Inflammatory macrophage treated with lipopolysaccharide for 1 hour (primary cell): ENCODE data around the gene HHLA2.
"Not testable (repeated sequence)": the region's sequence is repeated elsewhere in the genome, so short reads cannot be mapped to it uniquely, and the experiment has no call there.

Source experiments
- DNase-seq, 2 donors: peaks; one replicate each; pipeline ENCODE4 v3.0.0-alpha.2; 2020 to 2022

HHLA2 gene

DNA sequence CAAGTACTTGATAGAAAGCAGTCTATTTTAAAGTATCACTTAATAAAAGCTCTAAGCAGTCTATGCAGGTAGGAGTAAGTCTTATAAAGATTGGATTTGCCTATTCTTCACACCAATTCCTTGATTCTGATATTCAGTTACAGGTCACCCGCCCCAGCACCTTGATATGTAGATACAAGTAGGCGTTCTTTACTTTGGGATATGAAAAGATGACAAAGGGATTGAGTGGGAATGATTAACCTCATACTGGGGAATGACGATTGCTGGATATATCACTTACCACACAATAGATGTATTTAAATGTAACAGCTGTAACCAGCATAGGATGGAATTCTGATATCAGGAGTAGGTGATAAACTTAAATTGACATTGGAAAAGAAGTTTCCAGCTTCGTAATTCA, 47.1 kb downstream of the HHLA2 start:
- DNase-seq, result no peak

DNA sequence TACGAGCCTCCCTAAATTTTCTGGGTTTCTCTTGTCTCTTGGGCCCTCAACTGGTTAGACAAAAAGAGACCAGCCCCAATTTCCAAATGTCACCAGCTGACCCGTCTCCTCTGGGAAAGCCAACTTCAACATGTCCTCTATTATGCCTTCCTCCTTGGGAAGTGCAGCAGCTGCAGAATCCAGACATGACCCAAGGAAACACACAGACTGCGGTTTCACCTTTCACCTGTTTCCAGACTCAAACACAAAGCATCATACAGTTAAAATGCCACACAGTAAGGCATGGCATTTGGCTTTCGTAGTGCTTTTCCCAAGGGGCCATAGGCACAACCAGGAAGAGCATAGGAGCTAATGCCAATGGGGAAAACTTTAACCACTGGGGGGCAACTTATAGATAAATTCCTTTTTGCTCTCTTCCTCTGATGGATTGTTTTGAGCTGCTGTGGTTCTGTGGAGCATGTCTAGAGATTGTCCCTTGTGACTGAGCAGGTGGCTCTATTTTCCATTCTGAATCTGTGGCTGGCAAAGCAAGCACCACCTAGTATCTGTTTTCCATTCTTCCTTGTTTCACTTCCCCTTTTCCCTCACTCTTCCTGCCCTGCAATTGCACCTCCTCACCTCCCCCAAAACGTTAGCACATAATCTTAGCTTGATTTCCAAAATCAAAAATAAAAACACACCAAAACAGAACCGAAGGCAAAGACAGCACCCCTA, 49.3 kb downstream of the HHLA2 start:
- peak in 1 of 2 donors; percentile 8 for DNase-seq

DNA sequence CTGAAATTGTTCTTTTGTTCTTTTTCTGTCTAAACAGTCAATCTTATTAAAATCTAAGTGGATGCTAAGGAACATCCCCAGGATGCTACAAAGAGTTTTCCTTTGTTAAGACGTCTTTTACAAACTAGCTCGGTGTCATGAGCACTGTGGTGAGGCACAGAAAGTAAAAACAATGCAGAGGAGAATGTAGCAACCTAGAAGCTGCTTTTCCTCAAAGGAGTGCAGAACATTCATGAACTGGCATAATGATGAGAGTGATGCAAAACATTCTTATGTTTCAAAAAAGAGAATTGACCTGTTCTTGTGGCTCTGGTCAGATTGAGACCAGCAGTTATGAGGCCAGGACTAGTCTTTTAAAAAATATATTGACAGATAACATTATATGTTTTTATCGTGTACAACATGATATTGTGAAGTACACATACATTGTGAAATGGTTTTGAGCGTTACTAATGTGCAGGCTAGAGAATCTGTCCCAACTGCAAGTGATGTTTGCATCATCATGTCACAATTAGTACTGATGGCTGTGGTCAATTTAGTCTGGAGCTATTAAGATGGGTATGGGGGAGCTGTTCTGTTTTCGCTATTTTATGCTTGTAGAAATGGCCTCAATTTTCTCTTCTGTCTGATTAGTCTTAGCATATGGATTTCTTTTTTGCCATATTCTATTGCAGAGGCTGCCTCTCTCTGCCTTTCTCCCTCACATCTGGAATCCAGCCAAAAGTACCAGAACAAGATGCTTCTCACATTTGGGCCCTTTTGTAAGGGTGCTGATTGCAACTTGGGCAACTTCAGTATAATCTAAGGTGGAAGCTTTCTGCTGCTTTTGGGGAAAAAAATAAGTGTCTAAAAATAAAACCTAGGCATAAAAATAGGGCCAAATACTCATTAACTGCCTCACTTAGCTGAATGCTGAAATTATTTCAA, 50.2 kb downstream of the HHLA2 start:
- peak; percentile 18 to 44 for DNase-seq

DNA sequence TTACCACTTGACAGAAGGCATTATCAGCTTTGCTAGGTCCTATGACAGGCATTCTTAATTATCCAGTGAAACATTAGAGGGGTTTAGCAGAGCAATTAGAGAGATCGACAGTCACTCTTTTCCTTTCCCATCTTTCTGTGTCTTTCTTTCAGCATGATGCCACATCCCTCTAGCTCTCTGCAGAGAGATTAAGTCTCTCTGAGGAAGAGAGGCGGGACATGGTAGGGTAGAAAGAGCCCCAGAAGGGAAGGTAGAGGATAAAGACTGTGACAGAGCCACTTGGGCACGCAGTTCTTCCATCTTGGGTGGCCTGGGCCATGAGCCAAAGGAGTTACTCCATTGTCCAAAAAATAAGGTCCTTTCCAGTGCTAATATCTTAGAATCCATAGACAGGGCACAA, 55.8 kb downstream of the HHLA2 start:
- no peak for DNase-seq

DNA sequence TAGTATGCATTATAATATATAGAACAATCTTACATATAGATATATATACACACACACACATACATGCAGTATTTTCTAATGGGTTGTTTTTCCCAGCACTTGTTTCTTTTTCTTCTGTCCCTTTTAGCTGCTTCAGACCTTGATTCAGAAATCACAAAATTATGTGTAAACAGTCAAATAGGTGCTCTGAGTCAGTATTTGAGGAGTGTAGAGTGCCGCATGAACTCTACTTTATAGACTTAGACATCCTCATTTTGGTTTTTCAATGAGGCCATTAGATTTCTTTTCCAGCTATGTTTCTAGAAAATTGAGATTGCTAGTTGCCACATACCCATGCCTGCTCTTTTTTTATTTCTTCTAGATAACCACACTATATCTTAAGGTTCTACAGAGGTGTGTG, 58.2 kb downstream of the HHLA2 start:
- no peak for DNase-seq

DNA sequence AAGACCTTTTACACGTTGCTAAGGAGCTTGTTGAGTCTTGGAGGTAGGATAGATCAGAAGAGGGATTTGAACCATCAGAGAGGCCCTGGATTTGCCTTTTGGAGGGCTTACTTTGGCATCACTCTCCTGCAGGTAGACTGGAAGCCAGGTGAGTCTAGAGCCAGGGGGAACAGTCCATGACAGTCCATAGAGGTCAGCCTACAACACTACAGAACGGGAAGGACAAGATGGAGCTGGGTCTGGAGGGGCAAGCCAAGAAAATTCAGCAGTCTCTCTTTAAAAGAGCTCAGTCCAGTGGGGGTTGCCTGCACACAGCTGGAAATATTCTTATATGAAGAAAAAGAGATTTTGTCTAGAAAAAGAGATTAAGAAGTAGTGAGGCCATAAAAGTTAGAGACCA, 60.7 kb downstream of the HHLA2 start:
- no peak for DNase-seq

DNA sequence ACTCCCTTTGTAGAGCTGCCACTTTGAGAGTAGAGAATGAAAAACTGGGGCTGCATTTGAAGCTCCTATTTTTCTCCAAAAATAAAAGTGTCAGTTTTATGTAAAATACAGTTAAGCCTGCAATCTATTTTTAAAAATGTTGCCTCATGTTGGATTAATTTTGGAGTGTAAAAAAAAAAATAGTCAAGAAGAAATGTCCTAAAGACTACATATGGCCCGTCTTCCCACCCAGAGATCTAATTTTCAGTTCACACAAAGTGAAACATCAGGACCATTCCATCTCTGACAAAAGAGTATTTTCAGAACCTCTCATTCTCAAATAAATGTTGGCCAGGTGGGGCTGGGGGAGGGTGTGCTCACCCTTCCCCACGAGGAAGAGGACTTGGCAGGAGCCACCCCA, 62.7 kb downstream of the HHLA2 start:
- DNase-seq, result no peak

DNA sequence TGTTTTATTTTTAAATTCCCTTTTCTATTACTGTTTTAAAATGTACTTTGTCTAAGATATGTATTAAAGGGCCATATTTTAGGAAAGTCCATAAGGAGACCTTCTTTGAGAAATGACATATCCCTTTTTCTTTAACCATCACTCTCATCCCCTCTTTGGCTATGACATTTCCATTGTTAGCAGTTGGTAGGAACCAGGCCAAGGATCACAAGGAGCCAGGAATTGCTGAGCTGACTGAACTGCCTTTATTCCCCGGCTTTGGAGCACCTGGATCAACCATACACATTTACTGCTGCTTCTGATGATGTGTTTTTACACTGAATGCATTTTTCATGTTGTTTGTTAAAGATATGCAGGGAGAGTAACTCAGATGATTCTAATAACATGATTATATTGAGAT, 79.7 kb downstream of the HHLA2 start:
- DNase-seq, result no peak

DNA sequence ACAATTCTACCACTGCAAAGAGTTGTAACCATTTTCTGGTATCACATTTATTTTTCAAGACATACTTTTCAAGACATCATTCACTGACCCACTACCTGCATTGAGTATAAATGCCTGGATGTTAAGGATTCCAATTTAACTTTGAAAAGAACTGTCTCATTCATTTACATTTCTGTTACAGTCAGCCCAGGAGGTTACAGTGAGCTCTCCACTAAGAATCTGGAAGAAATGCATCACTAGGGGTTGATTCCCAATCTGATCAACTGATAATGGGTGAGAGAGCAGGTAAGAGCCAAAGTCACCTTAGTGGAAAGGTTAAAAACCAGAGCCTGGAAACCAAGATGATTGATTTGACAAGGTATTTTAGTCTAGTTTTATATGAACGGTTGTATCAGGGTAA, 81.0 kb downstream of the HHLA2 start:
- DNase-seq, result no peak

DNA sequence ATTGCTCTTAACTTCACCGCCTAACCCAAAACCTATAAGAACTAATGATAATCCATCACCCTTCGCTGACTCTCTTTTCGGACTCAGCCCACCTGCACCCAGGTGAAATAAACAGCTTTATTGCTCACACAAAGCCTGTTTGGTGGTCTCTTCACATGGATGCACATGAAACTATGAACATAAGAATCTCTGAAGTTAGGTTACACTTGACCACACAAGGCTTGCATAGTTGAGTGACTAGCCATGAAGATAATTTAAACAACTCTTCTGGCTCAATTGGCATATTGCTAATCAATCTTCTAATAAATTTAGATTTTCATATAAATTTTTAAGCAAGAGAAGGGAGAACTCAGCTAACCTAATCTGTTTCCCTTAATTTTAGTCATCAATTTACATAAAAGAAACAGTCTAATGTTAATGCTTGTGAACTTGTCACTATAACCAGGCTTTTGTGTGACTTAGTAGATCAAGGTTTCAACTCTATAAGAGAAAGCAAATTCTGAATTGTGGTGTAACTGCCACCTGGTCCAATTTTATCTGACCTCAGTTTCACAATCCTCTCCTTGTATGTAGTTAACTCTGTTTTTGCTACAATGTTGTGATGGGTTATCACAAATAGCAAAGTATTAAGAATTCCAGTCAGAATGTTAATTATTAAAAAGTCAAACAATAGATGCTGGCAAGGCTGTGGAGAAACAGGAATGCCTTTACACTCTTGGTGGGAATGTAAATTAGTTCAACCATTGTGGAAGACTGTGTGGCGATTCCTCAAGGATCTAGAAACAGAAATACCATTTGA, 82.0 kb downstream of the HHLA2 start:
- no peak for DNase-seq

DNA sequence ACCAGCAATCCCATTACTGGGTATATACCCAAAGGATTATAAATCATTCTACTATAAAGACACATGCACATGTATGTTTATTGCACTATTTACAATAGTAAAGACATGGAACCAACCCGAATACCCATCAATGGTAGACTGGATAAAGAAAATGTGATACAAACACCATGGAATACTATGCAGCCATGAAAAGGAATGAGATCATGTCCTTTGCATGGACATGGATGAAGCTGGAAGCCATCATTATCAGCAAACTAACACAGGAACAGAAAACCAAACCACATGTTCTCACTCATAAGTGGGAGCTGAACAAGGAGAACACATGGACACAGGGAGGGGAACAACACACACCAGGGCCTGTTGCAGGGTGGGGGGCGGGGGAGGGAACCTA, 82.6 kb downstream of the HHLA2 start:
- DNase-seq, result not testable (repeated sequence)

DNA sequence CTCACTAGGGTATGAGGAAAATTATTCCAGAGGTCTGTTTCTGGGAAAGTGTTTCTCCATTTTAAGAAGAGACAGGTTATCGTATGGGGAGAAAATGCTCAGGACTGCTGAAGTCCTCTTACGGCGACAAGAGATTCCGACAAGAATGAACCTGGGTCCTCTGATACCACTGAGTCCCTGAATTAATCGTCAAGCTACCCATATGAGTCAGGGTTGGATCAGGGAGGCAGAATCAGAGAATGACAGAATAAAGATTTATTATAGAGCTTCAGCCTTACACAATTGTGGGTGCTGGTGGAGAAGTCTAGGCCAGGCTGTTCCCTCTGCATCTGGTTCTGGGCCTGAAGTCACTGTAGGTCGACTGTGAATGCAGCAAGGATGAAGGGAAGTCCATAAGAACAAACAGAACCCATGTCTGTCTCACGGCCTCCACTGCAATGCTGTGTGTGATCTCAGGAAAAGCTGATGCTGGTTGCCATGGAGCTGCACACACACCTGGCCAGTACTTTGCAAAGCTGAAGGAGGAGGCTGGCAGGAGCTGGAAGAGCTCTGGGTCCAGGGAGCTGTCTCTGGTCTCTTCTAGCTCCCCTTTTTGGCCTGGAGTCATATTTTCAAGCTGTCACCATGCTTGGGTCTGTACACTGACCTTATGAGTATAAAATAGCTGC, 83.9 kb downstream of the HHLA2 start:
- DNase-seq, result no peak

DNA sequence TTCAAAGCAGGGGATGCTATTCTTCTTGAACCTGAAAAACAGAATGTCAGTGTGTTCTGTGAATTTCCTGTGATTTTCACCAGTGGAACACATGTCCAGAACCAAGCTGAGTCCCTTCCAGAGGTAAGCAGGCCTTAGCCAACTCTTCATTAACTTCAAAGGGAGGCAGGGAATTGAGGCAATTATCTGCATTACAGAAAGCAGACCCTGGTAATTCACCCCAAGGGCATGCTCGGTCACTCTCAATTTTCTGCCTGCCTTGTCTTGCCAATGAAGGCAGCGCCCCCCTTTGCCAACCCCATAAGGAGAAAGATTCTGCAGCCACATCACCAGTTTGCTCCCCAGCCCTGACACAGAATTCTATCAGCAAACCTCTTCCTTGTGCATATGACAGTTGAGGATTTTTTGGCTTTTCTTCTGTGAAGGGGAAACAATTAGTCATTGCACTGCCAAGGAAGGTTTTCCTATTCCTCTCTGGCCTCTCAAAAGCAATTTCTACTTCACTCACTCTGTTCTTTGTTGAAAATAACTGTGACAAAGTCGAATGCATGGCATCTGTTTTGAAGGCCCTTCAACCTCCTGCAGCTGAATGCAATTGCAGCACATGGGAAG, 85.3 kb downstream of the HHLA2 start:
- DNase-seq, result no peak

DNA sequence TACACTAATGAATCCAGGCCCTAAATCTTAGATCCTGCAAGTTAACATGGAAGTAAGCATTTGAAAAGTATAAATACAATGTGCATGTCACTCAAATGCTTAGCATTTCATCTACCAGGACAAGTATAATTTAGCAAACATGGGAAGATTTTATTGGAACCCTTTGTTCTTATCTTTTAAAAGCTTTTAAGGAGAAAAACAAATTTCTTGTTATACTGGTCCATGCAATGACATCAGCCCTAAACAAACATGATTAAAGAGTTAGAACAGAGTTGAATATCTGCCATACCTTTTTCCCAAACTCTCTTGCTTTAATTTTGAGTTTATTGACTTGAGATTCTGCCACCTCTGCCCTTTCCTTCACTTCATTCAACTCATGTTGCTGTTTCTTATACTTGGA, 87.0 kb downstream of the HHLA2 start:
- DNase-seq, result no peak

DNA sequence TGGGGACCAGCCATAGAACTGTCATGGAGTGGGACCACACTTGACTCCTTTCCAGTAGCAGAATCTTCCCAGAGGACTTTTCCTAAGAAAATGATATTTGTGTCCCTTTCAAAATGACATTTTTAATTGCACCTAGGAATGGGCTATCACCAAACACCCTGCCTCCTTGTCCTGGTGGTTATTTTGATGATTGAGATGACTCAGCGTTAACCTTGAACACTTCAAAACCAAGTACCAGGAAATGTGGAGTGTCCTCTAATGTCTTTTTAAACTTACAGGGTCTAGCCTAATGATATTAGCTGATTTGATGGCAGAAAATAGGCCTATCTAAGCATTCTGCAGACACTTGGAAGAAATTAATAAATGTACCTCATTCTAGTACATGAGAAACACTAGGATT, 90.7 kb downstream of the HHLA2 start:
- DNase-seq, result no peak

DNA sequence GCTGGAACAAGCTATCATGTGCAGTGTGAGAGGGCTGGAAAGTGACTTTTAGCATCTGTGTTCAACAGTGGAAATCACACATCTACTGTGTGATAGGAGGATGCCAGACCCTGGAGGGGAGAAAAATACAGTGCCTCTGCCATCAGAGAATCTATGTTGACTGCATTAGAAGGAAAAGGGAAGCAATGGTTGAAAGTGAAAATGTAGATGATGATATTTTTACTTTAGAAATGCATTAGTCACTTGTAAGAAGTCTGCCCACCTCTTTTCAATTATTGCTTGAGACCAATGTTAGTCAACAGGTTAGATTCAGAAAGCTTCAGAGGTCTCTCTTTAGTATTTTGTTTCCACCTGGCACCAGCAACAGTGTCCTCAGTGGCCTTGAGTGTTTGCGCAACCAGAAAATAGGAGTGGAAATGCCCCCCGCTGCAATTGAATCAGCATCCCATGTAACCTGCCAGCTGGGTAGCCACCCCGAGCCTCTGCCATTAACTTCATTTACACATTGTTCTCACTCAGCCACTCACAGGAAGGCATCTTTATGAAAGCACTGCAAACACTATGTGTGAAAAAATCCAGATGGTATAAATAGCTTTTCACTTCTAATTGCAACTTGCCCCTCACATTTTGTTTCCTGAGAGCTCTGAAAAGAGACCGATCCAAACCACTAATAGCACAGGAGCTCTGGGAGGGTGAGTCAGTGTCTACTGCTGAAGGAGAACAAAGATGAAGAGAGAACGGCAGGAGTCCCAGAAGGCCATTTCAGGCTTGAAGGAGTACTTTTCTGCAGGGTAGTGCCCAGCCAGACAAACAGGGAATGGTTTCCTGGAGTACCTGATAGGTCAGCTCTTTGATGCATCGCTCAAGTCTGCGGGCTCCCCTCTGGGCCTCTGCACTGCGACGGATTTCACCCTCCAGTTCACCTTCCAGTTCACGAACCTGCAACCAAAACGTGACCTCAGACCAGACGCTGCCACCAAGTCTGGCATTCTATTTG, 92.1 kb downstream of the HHLA2 start:
- peak; percentile 16 to 46 for DNase-seq

DNA sequence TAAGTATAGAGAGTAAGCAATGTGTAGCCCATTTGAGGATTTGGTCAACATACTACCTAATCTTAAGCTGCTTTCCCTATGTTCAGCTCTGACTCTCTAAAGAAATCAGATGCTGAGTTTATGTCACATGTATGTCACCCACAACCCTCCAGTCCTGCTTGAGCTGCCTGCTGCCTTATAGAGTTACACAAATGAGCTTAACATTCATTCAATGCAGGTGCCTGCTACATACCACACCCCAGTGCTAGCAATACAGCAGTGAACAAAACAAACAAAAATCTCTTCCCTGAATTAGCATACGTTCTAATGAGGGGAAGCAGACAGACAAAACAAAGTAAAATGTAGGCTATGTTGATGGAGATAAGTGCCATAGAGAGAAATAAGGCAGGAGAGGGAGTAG, 93.0 kb downstream of the HHLA2 start:
- DNase-seq, result no peak

DNA sequence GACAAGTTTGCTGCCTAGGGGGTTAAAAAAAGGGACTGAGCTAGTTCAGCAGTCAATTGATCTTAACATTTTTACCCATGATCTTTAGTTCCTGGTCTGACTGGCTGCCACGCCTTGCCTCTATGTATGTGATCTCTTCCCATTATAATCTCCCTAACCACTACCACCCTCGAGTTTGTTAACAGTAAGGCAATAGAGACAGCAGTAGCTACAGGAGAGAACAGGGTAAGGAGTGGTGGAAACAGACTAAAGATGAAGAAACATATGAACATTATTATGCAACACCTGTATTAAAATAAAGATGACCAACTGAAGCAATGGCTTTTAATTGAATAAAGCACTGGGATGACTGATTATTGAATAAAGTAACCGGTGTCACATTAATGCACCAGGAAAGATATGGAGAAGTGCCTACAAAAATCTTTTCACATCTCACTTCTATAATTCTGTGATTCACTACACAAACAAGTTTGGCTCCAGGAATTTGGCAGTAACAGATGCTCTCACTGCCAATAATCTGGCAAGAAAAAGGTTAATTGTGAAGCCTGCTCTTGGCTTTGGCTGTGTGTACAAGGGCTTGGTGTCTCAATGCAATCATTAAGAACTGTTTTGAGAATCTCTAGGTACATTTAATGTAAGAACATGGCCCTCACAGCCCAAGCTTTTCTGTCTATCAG, 95.7 kb downstream of the HHLA2 start:
- no peak for DNase-seq

DNA sequence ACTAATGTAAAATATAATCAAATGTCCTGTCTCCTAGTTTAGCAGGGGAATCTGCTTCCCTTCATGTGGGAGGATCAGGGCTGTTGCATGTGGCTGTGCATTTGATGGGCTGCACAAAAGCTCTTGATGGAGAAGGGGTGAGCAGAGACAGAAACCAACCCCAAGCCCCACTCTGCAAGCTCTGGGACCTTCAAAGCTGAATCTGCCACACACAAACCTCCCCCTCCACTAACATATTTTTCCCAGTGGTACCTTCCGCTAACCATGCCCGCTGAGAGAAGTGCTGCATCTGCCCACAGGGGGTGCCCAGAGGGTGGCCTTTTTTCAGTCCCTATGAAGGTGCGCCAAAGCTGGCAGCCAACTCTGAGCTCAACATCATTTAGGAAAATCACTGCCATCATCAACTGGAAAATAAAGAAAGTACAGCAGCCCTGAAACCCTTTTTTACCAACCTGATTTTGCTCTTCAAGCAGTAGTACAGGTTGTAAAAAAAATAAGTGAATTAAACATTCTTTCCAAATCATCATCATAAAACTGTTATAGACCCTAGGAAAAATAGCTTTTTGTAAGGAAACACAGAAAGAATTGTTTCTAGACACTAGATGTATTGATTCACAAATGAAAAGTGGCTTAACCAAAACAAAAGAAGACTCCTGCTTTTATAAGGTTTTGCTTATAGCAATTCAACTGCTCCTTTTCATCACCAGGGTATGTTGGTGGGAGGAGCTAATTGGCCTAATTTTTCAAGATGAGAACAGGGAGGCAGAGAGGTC, 97.0 kb downstream of the HHLA2 start:
- DNase-seq, result no peak

DNA sequence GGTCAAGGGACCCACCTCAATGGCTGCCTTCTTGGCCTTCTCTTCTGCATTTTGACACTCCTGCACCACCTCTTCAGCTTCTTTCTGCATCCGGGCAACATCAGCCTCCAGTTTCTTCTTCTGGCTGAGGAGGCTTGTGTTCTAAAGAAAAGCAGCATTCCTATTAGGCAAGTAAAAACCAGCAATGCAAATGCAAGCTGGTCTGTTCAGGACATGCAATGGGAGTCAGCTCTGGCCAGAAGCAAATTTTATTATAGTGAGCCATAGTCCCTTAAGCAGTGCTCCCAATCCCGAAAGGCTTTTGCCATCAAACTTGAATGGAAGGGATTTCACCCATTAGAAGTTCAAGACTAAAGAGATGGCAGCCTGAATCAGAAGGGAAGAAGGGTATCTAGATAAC, 97.7 kb downstream of the HHLA2 start:
- no peak for DNase-seq
